B cell (primary cell): ENCODE results near the gene CTIF.

Experiments used
- EZH2 ChIP-seq: IDR thresholded peaks from 2 replicates; pipeline ENCODE4 v1.6.1; 2012; ENCODE audit warnings: borderline replicate concordance, low read depth, mild to moderate bottlenecking, moderate library complexity, low read length; ENCODE audit not compliant: insufficient read depth, poor library complexity, severe bottlenecking
- TF ChIP-seq, protein P1 (sequence below): fragments of 200-600 bp; IDR thresholded peaks from one replicate; pipeline ENCODE4 v1.8.0; 2022; ENCODE audit warnings: antibody characterized with exemption, mild to moderate bottlenecking

DNA sequence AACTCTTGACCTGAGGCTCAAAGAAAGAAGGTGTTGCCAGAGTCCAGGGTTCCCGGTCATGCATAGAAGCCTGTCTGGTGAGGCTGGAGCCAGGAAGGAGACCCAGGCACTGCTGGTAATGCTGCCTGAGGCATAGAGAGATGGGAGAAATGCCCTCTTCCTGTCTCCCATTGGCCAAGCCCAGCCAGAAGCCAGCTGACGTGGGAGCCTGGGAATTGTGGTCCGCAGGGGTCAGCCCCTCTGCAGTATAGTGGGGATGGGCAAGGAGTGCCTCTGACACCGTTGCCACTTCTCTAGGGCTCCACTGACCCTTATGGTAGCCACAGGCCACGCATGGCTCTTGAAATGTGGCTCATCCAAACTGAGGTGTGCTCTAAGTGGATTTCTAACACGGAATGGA, 95.7 kb downstream of the CTIF start:
- TF ChIP-seq, protein P1, sequence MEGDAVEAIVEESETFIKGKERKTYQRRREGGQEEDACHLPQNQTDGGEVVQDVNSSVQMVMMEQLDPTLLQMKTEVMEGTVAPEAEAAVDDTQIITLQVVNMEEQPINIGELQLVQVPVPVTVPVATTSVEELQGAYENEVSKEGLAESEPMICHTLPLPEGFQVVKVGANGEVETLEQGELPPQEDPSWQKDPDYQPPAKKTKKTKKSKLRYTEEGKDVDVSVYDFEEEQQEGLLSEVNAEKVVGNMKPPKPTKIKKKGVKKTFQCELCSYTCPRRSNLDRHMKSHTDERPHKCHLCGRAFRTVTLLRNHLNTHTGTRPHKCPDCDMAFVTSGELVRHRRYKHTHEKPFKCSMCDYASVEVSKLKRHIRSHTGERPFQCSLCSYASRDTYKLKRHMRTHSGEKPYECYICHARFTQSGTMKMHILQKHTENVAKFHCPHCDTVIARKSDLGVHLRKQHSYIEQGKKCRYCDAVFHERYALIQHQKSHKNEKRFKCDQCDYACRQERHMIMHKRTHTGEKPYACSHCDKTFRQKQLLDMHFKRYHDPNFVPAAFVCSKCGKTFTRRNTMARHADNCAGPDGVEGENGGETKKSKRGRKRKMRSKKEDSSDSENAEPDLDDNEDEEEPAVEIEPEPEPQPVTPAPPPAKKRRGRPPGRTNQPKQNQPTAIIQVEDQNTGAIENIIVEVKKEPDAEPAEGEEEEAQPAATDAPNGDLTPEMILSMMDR = no peak
- no peak for TF ChIP-seq EZH2
